Skeletal muscle tissue (tissue), 4 donors: Measurements from ENCODE around the gene PSG2. TPM values are rescaled to one million over a fixed set of nuclear protein-coding genes. Genes with fewer than 3 reads are reported as not detected.
"Not testable (repeated sequence)": the region's sequence is repeated elsewhere in the genome, so short reads cannot be mapped to it uniquely, and the experiment has no call there.

Experiments used
- H3K27ac ChIP-seq: one replicate; pipeline ENCODE4 v1.7.0; 2013; ENCODE audit warnings: mild to moderate bottlenecking, low read depth, low read length, inconsistent platforms
- H3K27me3 ChIP-seq, 3 donors: one replicate each; pipeline ENCODE4 v1.7.0; 2013; ENCODE audit warnings: low read length in 3 of 3; ENCODE audit not compliant: control insufficient read depth in 3 of 3, insufficient read depth in 3 of 3
- H3K36me3 ChIP-seq, 3 donors: one replicate each; pipeline ENCODE4 v1.7.0; 2013; ENCODE audit warnings: low read length in 3 of 3; ENCODE audit not compliant: control insufficient read depth in 3 of 3, insufficient read depth in 3 of 3
- H3K4me1 ChIP-seq, 3 donors: one replicate each; pipeline ENCODE4 v1.7.0; 2013; ENCODE audit warnings: low read length in 3 of 3, mild to moderate bottlenecking in 3 of 3; ENCODE audit not compliant: control insufficient read depth in 3 of 3, insufficient read depth in 3 of 3
- H3K4me3 ChIP-seq, 3 donors: one replicate each; pipeline ENCODE4 v1.7.0; 2013; ENCODE audit warnings: low read length in 3 of 3
- H3K9ac ChIP-seq, 3 donors: one replicate each; pipeline ENCODE4 v1.7.0; 2013; ENCODE audit warnings: low read length in 3 of 3, mild to moderate bottlenecking in 3 of 3, moderate library complexity in 2 of 3, low read depth in 1 of 3
- H3K9me3 ChIP-seq, 3 donors: one replicate each; pipeline ENCODE4 v1.7.0; 2013; ENCODE audit warnings: low read length in 3 of 3; ENCODE audit not compliant: control insufficient read depth in 3 of 3
- total RNA-seq: library from RNA; depleted of rRNA; stranded (reverse); fragments of >200 nt; gene quantifications from one replicate; pipeline ENCODE4 v1.2.3, GENCODE V29; 2014
- donor health status: Osteomylitis.

PSG2 gene
- total RNA-seq, 1 donor from 2014 or later: not detected

DNA sequence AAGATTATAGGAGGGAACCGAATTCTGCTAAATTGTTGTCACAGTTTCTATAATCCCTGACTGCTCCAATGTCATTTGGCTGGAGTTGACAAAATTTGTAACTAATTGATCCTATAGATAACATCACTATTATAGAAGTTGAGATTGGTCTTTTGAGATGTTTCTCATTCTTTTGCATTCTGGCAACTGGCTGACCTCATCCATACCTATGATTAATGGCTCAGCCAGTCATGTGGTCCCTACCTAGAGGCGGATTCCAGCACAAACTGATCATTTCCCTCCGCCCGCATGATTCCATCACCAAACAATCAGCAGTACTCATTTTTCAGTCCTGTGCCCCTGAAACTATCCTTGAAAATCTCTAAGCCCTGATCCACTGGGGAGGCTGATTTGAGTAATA, 4.2 kb downstream of the PSG2 start:
- no peak overlapping the region for H3K27ac ChIP-seq
- H3K9me3 ChIP-seq: no peaks in the 10 kb centered on the region
- no peaks in the 10 kb centered on the region for H3K27me3 ChIP-seq
- no peaks in the 10 kb centered on the region for H3K4me1 ChIP-seq
- H3K36me3 ChIP-seq: no peaks in the 10 kb centered on the region
- no peak overlapping the region for H3K9ac ChIP-seq
- H3K4me3 ChIP-seq: no peak overlapping the region

DNA sequence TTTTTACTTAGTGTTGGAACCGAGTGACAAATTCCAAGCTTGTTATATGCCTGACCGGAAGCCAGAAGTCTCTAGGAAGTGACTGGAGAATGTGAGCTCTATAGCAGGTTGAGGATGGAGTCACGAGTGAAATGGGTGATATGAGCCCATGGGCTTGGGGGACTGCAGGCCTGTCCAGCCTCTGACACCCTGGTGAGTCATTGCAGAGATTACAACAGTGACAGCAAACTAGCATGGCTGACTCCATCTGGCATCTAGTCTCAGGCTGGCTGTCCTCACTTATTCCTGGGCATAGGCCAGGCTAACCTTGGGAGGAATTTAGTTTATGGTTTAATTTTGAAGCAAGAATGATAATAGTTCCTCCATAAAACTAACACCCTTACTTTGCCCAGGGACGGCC, 4.6 kb downstream of the PSG2 start:
- not testable (repeated sequence) for H3K9me3 ChIP-seq, H3K27me3 ChIP-seq, H3K27ac ChIP-seq, H3K9ac ChIP-seq, H3K36me3 ChIP-seq, H3K4me3 ChIP-seq, H3K4me1 ChIP-seq

DNA sequence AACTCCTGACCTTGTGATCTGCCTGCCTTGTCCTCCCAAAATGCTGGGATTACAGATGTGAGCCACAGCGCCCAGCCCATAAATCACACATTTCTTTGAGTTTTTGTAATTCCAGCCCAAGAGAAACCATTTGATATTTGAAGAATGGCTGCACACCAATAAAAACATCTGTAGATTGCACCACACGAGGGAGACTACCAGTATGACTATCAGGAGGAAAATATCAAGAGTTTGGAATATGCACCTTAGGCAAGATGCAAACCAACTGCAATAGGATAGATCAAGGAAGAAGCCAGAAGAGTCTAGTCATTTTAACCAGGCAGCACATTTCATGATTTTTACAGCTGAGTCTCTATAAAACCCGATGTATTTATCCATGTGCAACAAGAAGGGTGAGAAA, 20.1 kb downstream of the PSG2 start:
- H3K27ac ChIP-seq, H3K27me3 ChIP-seq, H3K9ac ChIP-seq, H3K36me3 ChIP-seq, H3K9me3 ChIP-seq, H3K4me1 ChIP-seq, H3K4me3 ChIP-seq: not testable (repeated sequence)

DNA sequence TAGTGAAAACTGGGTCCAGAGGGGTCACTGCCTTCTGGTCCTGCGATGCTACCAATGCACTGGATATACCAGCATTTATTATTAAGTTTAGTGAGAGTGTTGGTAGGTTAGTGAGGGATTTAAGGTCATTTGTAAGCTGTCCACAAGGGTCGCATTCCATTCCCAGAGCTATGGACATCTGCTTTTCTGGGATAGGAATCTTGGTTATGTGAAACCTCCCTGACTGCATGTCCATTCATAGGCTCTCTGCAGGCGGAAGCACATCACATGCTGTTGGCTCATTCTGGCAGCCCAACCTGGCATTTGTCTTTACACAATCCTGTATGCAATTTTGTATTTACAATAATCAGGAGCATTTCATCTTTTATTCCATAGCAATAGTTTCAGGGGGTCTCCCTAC, 21.2 kb downstream of the PSG2 start:
- not testable (repeated sequence) for H3K9me3 ChIP-seq, H3K9ac ChIP-seq, H3K36me3 ChIP-seq, H3K27ac ChIP-seq, H3K27me3 ChIP-seq, H3K4me1 ChIP-seq, H3K4me3 ChIP-seq

DNA sequence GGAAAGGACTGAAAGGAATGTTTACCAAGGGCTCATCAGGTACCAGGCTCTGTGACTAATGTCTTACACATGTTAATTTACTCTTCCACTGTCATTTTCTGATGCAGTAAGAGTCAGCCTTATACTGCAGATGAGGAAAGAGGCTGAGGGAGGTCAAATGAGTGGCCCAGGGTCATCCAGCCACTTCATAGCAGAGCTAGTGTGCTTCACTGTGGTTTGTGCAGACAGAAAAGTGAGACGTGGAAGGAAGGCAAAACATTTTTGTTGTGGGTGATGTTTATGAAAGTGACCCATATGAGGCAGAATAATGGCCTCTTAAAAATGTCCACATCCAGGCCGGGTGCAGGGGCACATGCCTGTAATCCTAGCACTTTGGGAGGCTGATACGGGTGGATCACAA, 22.2 kb downstream of the PSG2 start:
- not testable (repeated sequence) for H3K9me3 ChIP-seq, H3K9ac ChIP-seq, H3K36me3 ChIP-seq

DNA sequence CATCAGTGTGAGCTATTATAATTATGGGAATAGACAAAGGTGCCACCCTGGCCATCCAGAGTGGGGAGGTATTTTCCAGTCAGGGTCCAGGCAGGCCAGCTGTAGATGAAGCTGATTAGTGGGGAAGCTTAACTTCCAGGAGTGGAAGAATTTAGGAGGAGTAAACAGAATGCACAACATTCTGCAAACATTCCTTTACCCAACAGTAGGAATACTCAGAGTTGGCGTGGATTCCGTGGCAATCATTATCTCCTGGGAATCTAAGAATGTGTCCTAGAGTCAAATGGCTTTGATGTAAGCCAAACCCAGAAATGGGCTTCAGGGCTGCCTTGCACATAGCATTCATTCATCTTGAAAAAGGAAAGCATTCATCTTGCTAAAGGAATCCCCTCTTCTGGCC, 23.0 kb downstream of the PSG2 start:
- H3K36me3 ChIP-seq, H3K4me1 ChIP-seq, H3K27ac ChIP-seq, H3K9me3 ChIP-seq, H3K27me3 ChIP-seq, H3K9ac ChIP-seq, H3K4me3 ChIP-seq: not testable (repeated sequence)

More for the DNA sequence above, 22.2 kb downstream of the PSG2 start:
- H3K4me1 ChIP-seq, H3K27ac ChIP-seq, H3K4me3 ChIP-seq, H3K27me3 ChIP-seq: not testable (repeated sequence)

DNA sequence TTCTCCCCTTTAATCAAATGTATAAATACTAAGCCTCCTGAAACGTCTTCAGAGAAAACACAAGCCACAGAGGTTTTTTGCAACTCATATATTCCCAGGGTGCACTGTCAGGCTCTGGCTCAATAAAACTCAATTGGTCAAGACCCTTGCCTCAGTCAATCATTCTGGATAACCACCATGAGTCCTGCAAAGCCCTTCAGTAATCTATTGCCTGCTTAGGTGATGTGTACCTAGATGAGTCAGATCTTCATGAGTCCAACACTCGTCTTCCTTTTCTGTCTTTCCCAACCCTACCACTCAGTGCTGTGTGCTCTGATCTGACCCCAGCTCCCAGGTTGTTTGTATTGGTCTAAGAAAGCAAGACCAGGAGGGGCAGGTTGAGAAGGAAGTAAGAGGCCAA, 24.1 kb downstream of the PSG2 start:
- not testable (repeated sequence) for H3K27me3 ChIP-seq, H3K9me3 ChIP-seq, H3K4me1 ChIP-seq, H3K36me3 ChIP-seq, H3K9ac ChIP-seq, H3K27ac ChIP-seq, H3K4me3 ChIP-seq

DNA sequence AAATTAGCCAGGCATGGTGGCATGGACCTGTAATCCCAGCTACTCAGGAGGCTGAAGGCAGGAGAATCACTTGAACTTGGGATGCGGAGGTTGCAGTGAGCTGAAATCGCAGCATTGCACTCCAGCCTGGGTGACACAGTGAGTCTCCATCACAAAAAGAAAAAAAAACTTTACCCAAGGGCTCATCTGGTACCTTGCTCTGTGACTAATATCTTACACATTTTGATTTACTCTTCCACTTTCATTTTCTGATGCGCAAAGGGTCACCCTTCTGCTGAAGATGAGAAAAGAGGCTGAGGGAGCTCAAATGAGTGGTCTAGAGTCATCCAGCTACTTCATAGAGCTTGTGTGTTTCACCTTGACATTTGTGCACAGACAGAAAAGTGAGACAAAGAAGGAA, 34.5 kb downstream of the PSG2 start:
- H3K27me3 ChIP-seq, H3K9me3 ChIP-seq, H3K9ac ChIP-seq, H3K4me3 ChIP-seq, H3K36me3 ChIP-seq, H3K4me1 ChIP-seq, H3K27ac ChIP-seq: not testable (repeated sequence)

DNA sequence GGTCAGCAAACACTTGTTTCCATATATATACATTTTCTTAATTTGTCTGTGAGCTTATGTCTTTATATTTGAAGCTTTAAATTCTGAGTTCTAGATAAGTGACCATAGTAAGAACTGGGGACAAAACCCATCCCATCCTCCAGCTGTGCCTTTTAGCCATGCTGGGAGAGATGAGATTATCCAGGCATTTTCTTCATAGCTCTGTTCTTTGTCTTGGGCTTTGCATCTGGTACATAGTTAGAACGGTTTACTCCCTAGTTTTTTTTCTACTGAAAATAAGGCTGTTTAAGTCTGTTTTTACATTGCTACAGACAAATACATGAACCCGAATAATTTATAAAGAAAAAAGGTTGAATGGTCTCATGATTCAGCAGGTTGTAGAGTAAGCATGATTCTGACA, 35.9 kb downstream of the PSG2 start:
- not testable (repeated sequence) for H3K27ac ChIP-seq, H3K36me3 ChIP-seq, H3K9ac ChIP-seq, H3K4me1 ChIP-seq, H3K27me3 ChIP-seq, H3K9me3 ChIP-seq, H3K4me3 ChIP-seq

DNA sequence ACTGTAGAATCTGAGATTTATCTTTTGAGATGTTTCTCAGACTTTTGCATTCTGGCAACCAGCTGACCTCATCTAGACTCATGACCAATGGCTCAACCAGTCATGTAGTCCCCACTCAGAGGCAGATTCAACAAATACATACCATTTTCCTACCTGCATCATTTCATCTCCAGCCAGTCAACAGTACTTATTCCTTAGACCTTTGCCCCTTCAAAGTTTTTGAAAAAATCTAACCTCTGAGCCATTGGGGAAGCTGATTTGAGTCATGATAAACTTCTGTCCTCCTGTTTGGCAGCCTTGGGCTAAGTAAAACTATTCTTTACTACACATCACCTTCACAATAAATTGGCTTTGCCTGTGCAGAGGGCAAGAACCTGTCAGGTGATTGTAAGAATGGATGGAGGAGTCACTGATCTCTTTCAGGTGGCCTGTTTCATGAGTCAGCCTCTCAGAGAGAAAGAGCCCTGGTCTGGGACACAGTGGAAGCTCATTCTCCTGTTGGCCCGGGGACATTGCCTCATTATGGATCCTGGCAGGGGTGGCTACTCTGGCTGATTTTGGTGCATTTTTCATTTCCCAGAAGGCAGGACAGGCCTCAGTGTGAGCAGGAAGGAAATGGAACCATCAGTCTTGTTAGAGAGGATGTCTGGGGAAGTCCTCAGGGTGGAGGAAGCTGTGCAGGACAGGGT, 38.9 kb downstream of the PSG2 start:
- H3K4me1 ChIP-seq, H3K27ac ChIP-seq, H3K9me3 ChIP-seq, H3K9ac ChIP-seq, H3K27me3 ChIP-seq, H3K36me3 ChIP-seq, H3K4me3 ChIP-seq: not testable (repeated sequence)

DNA sequence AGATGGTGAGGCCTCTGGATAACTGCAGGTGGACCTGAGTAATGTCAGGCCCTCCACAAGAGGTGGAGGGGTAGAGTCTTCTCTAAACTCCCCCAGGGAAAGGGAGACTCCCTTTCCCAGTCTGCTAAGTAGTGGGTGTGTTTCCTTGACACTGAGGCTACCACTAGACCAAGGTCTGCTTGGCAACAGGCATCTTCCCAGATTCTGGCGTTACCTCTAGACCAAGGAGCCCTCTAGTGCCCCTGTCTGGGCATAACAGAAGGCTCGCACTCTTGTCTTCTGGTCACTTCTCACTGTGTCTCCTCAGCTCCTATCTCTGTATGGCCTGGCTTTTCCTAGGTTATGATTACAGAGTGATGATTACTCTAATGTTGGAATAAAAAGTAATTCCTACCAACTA, 50.9 kb downstream of the PSG2 start:
- not testable (repeated sequence) for H3K27ac ChIP-seq, H3K9ac ChIP-seq, H3K9me3 ChIP-seq, H3K36me3 ChIP-seq, H3K27me3 ChIP-seq, H3K4me3 ChIP-seq, H3K4me1 ChIP-seq
